GM12878 (cell line): ENCODE data around the gene CAMK2N2. TPM values are rescaled to one million over a fixed set of nuclear protein-coding genes. Genes with fewer than 3 reads are reported as not detected.

ENCODE experiments used
- ATAC-seq: fragments of 200-7000 bp; cut with Tn5 transposase; 3 replicates; pipeline ENCODE4 v1.9.1; 2020; ENCODE audit warnings: mild to moderate bottlenecking, moderate library complexity
- BruUV-seq: library from RNA; stranded (reverse); fragments of 400-500 nt; replicated peaks from 2 replicates; lab custom pipeline; 2021; lab: Mats Ljungman, UMichigan
- CTCF ChIA-PET: fragments of 300-600 bp; sonication (Branson Sonifier 250); formaldehyde crosslinking; extraction: SDS; loops from one replicate; lab custom pipeline; 2021; ENCODE audit warnings: inconsistent platforms; lab: Yijun Ruan, JAX
- POLR2A ChIA-PET: fragments of 350-600 bp; formaldehyde crosslinking; extraction: SDS; loops from one replicate; lab custom pipeline; 2021; ENCODE audit warnings: inconsistent platforms; lab: Charles Lee
- RAD21 ChIA-PET: fragments of 300-600 bp; sonication (Branson Sonifier 250); formaldehyde crosslinking; loops from one replicate; lab custom pipeline; 2023; ENCODE audit warnings: antibody characterized with exemption; ENCODE audit not compliant: unreplicated experiment; lab: Charles Lee
- SMC1A ChIA-PET: fragments of 300-600 bp; sonication (Branson Sonifier 250); formaldehyde crosslinking; loops from one replicate; lab custom pipeline; 2023; ENCODE audit not compliant: unreplicated experiment, uncharacterized antibody; lab: Charles Lee
- DNase-seq: peaks from one replicate; pipeline ENCODE4 v3.0.0-alpha.2; 2011; ENCODE audit warnings: low read depth, low spot score
- FAIRE-seq: peaks from 3 replicates; lab custom pipeline; 2011; peaks lifted over from hg19 to GRCh38; lab: Jason Lieb, UNC
- H2AFZ ChIP-seq: 2 replicates; pipeline ENCODE4 v1.6.0; 2011; ENCODE audit warnings: low read depth, low read length, control low read depth; ENCODE audit not compliant: control insufficient read depth
- H3K27ac ChIP-seq: 2 replicates; pipeline ENCODE4 v1.5.1; 2011; ENCODE audit warnings: control low read depth; ENCODE audit not compliant: control insufficient read depth, insufficient read depth
- H3K27me3 ChIP-seq, 2 experiments: replicated peaks in 1 of 2; 2 replicates each; pipeline versions ENCODE4 v1.6.0 to v1.6.1; 2011; ENCODE audit warnings: low read length in 1 of 2; ENCODE audit not compliant: control insufficient read depth in 2 of 2, insufficient read depth in 2 of 2
- H3K36me3 ChIP-seq, 2 experiments: 2 replicates each; pipeline ENCODE4 v1.5.1; 2011; ENCODE audit warnings: low read length in 1 of 2; ENCODE audit not compliant: control insufficient read depth in 2 of 2, insufficient read depth in 2 of 2
- H3K4me1 ChIP-seq: 2 replicates; pipeline ENCODE4 v1.6.1; 2011; ENCODE audit warnings: mild to moderate bottlenecking, low read length, moderate library complexity, mixed read lengths; ENCODE audit not compliant: control insufficient read depth, insufficient read depth
- H3K4me2 ChIP-seq: 2 replicates; pipeline ENCODE4 v1.6.0; 2011; ENCODE audit warnings: control low read depth; ENCODE audit not compliant: control insufficient read depth, insufficient read depth
- H3K4me3 ChIP-seq: fragments of 200-600 bp; sonication (generic); 2 replicates; pipeline ENCODE4 v1.5.1; 2016
- H3K79me2 ChIP-seq: 2 replicates; pipeline ENCODE4 v1.6.0; 2011; ENCODE audit warnings: low read length; ENCODE audit not compliant: control insufficient read depth, insufficient read depth
- H3K9ac ChIP-seq: 2 replicates; pipeline ENCODE4 v1.8.0; 2011; ENCODE audit warnings: low read length, control low read depth, mixed read lengths; ENCODE audit not compliant: control insufficient read depth, insufficient read depth
- H3K9me3 ChIP-seq: replicated peaks from 3 replicates; pipeline ENCODE4 v1.5.1; 2011; ENCODE audit warnings: mild to moderate bottlenecking, low read length; ENCODE audit not compliant: control insufficient read depth, insufficient read depth
- H4K20me1 ChIP-seq: 2 replicates; pipeline ENCODE4 v1.6.0; 2011; ENCODE audit not compliant: control insufficient read depth, insufficient read depth
- ATF3 ChIP-seq: IDR thresholded peaks from 2 replicates; pipeline ENCODE4 v1.6.1; 2011; ENCODE audit warnings: low read depth, mild to moderate bottlenecking, low read length, moderate library complexity, borderline replicate concordance; ENCODE audit errors: extremely low read depth
- BACH1 ChIP-seq: fragments of 450-650 bp; IDR thresholded peaks from 2 replicates; pipeline ENCODE4 v1.6.1; 2017; ENCODE audit warnings: mild to moderate bottlenecking, borderline replicate concordance
- BCL11A ChIP-seq: IDR thresholded peaks from 2 replicates; pipeline ENCODE4 v1.6.1; 2011; ENCODE audit warnings: low read depth, low read length
- ESRRA ChIP-seq: IDR thresholded peaks from 2 replicates; pipeline ENCODE4 v1.6.1; 2012; ENCODE audit warnings: mild to moderate bottlenecking, low read length, improper control_type of control experiment
- IRF5 ChIP-seq: fragments of 450-650 bp; IDR thresholded peaks from 2 replicates; pipeline ENCODE4 v1.6.1; 2017; ENCODE audit warnings: borderline replicate concordance
- KAT2A ChIP-seq: conservative IDR thresholded peaks from 2 replicates; pipeline ENCODE4 v1.6.1; 2011; ENCODE audit warnings: low read depth, low read length; ENCODE audit not compliant: control insufficient read depth
- MXI1 ChIP-seq: fragments of 150-350 bp; IDR thresholded peaks from 2 replicates; pipeline ENCODE4 v1.6.1; 2011; ENCODE audit warnings: low read depth, mild to moderate bottlenecking, inconsistent platforms, low read length, improper control_type of control experiment
- MYB ChIP-seq: fragments of 150-350 bp; IDR thresholded peaks from 2 replicates; pipeline ENCODE4 v1.6.1; 2014; ENCODE audit warnings: mild to moderate bottlenecking, low read depth, low read length, borderline replicate concordance
- NFYA ChIP-seq: IDR thresholded peaks from 2 replicates; pipeline ENCODE4 v1.6.1; 2011; ENCODE audit warnings: low read depth, mild to moderate bottlenecking, low read length, improper control_type of control experiment, borderline replicate concordance
- NR2C2 ChIP-seq: IDR thresholded peaks from 2 replicates; pipeline ENCODE4 v1.6.1; 2011; ENCODE audit warnings: borderline replicate concordance, low read depth; ENCODE audit not compliant: control insufficient read depth, insufficient read length
- POLR2AphosphoS5 ChIP-seq: IDR thresholded peaks from 2 replicates; pipeline ENCODE4 v1.6.1; 2011; ENCODE audit warnings: mild to moderate bottlenecking, low read length, inconsistent platforms
- RCOR1 ChIP-seq: conservative IDR thresholded peaks from 2 replicates; pipeline ENCODE4 v1.6.1; 2012; ENCODE audit warnings: low read depth, low read length, improper control_type of control experiment
- SMAD1 ChIP-seq: fragments of 450-650 bp; IDR thresholded peaks from 2 replicates; pipeline ENCODE4 v1.6.1; 2018; ENCODE audit warnings: mild to moderate bottlenecking, low read depth; ENCODE audit not compliant: partially characterized antibody
- SMAD5 ChIP-seq: IDR thresholded peaks from 2 replicates; pipeline ENCODE4 v1.6.1; 2016; ENCODE audit warnings: antibody characterized with exemption, low read depth
- ZBTB11 ChIP-seq: fragments of 450-650 bp; formaldehyde crosslinking; IDR thresholded peaks from 2 replicates; pipeline ENCODE4 v1.5.0; 2022; ENCODE audit warnings: mild to moderate bottlenecking, missing genetic modification characterization
- ZBTB33 ChIP-seq: fragments of 450-650 bp; IDR thresholded peaks from 2 replicates; pipeline ENCODE4 v1.6.1; 2017; ENCODE audit warnings: mild to moderate bottlenecking
- WGBS: methylation state at CpG from one replicate; pipeline ENCODE4 v1.1.6; 2016; ENCODE audit warnings: low lambda C conversion rate; ENCODE audit not compliant: insufficient replicate concordance, insufficient coverage; ENCODE audit errors: missing lambda C conversion rate; 5-methylcytosine and 5-hydroxymethylcytosine counted together
- in situ Hi-C: fragments of 300-500 bp; cut with MboI; formaldehyde crosslinking; loops from 9 replicates; pipeline ENCODE4 v1.14.3; 2018; ENCODE audit warnings: mixed read lengths
- intact Hi-C: fragments of 100-400 bp; cut with micrococcal nuclease; formaldehyde crosslinking; loops from one replicate; pipeline ENCODE4 v1.14.2; 2022; ENCODE audit not compliant: unreplicated experiment
- polyA plus RNA-seq, 11 experiments: library from polyadenylated mRNA; depleted of rRNA in 4 of 11; unstranded in 6 of 11; stranded (reverse) in 5 of 11; fragments of >200 nt; fragmentation: Nextera tagmentation in 4 of 11; fragmentation: Illumina TruSeq in 1 of 11; extraction: Ambion mirVana in 4 of 11; extraction: Trizol in 1 of 11; gene quantifications; 1 replicate in 1 of 11; 2 replicates in 10 of 11; pipeline versions ENCODE4 v1.2.1 to v1.2.3, GENCODE V29; 2011 to 2016; ENCODE audit warnings: inconsistent platforms in 2 of 11, missing spikeins in 2 of 11, low read depth in 1 of 11
- total RNA-seq, 4 experiments: library from RNA; depleted of rRNA in 3 of 4; stranded (reverse); fragments of >200 nt in 3 of 4; fragmentation: Illumina TruSeq in 1 of 4; extraction: Trizol in 1 of 4; gene quantifications; 2 replicates each; pipeline versions ENCODE4 v1.2.1 to v1.2.3, GENCODE V29; 2013 to 2021

CAMK2N2 gene
- total and polyA plus RNA-seq, 10 of the 15 experiments (the other 5 are each of a cell fraction or from before 2014, with no cell fraction given), result 0.06 to 1.4 (median 0.45) TPM; not detected in 1

GRCh38 chr3:184307915-184308314 lies 46.6 kb upstream of the CAMK2N2 start (continued):
- TF ChIP-seq ZBTB11 (CRISPR knock-in tag) (no peak), SMAD1 (no peak), MYB (no peak), ESRRA (no peak), MXI1 (no peak)

- ChIA-PET CTCF (interaction anchor here (0.7 to 1.2 kb wide), 2 partner anchors 54 to 207 kb away, joined by 3 to 4 read pairs; no protein-coding TSS in a partner anchor), RAD21 (interaction anchor here (0.6 kb wide), 1 partner anchor 50 kb away, joined by 4 read pairs; no protein-coding TSS in a partner anchor), SMC1A (no interaction called here), POLR2A (interaction anchor here (1.1 kb wide), 1 partner anchor 10 kb away, joined by 3 read pairs; no protein-coding TSS in a partner anchor)
- DNase-seq, result no peak
- BruUV-seq, result TSS peak; percentile 5
- no peaks in the 10 kb centered on the region for H3K4me1 ChIP-seq
- H3K36me3 ChIP-seq, result peaks cover 29 to 30% of the 10 kb centered on the region in 2 experiments
- no peak overlapping the region for H3K4me2 ChIP-seq
- in situ Hi-C loops, result no loop called here
- FAIRE-seq, result no peak
- H3K27me3 ChIP-seq, result no peaks in the 10 kb centered on the region
- ATAC-seq, result no peak
- H3K9ac ChIP-seq, result no peak overlapping the region
- intact Hi-C loops, result no loop called here
- 100% methylated on average over 4 of the region's 4 CpGs for WGBS
- H3K27ac ChIP-seq, result no peak overlapping the region
- H3K9me3 ChIP-seq, result no peaks in the 10 kb centered on the region
- H2AFZ ChIP-seq, result no peak overlapping the region
- H3K4me3 ChIP-seq, result no peak overlapping the region
- H4K20me1 ChIP-seq, result no peaks in the 10 kb centered on the region
- H3K79me2 ChIP-seq, result peaks cover 2% of the 10 kb centered on the region; the same call in 1 of the 2 replicates
- no peak for TF ChIP-seq RCOR1
- no peak for TF ChIP-seq BACH1
- TF ChIP-seq BCL11A, result no peak
- TF ChIP-seq SMAD5, result no peak
- no peak for TF ChIP-seq NR2C2
- no peak for TF ChIP-seq POLR2AphosphoS5
- no peak for TF ChIP-seq NFYA
- no peak for TF ChIP-seq ATF3
- TF ChIP-seq IRF5, result no peak
- no peak for TF ChIP-seq ZBTB33
- no peak for TF ChIP-seq KAT2A
These were observed 45.1 kb upstream of the CAMK2N2 start for GRCh38 chr3:184306341-184306972.
